ENCODE measurements around the gene AFF1.

Gene AFF1

DNA sequence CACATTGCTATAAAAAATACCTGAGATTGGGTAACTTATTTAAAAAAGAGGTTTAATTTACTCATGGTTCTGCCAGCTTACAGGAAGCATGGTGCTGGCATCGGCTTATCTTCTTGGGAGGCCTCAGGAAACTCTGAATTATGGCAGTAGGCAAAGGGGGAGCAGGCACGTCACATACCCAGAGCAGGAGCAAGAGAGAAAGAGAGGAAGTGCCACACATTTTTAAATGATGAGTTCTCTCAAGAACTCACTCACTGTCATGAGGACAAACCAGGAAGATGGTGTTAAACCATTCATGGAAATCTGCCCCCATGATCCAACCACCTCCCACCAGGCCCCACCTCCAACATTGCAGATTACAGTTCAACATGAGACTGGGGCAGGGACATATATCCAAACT lies 10.0 kb upstream of the AFF1 start:
- DNase-seq, result no peak

DNA sequence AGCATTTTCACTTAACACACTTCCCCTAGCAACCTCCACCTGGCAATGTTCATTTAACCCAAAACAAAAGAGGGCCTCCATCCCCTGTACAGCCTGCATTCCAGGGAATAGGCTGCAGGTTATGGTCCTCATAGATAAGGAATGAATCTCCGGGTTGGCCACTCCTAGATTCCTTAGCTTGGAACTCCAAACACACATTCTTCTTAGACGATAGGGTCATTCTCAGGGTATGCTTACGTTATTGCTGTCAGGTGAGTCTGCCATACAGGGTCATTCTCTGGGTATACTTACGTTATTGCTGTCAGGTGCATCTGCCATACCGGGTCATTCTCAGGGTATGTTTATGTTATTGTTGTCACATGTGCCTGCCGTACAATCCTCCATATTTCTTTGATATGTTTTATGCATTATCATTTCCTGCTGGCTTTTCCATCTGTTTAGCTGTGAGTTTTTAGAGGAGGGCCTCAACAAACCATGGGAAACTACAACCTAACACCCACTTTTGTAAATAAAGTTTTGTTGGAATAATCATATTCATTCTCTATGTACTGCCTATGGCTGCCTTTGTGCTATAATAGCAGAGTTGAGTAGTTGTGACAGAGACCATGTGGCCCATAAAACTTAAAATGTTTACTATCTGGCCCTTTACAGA lies 8.2 kb upstream of the AFF1 start:
- DNase-seq, result no peak

DNA sequence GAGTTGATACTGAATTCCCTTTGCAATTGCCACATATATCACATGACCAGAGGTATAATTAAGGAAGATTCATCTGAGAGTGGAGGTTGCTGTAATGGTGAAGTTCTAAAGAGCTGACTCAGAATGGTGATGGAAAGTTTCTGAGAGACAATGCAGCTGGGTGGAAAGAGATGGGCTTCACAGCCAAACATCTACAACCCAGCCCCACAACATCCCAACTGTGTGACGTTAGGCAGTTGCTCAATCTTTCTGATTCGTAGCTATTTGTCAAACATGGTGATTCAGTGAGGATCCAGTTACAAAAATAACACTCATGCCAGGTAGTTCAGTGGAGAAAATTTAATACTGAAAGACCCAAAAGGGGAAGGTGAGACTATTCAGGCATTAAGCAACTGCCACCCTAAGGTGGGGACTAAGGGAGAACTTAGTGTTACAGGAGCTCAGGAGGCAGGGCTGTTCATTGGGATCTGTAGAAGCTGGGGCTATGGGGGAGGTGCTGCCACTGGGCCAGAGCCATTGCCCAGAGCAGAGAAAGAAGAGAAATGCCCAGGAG lies 6.9 kb upstream of the AFF1 start:
- DNase-seq, result peak in 1 of 2 donors; percentile 5

DNA sequence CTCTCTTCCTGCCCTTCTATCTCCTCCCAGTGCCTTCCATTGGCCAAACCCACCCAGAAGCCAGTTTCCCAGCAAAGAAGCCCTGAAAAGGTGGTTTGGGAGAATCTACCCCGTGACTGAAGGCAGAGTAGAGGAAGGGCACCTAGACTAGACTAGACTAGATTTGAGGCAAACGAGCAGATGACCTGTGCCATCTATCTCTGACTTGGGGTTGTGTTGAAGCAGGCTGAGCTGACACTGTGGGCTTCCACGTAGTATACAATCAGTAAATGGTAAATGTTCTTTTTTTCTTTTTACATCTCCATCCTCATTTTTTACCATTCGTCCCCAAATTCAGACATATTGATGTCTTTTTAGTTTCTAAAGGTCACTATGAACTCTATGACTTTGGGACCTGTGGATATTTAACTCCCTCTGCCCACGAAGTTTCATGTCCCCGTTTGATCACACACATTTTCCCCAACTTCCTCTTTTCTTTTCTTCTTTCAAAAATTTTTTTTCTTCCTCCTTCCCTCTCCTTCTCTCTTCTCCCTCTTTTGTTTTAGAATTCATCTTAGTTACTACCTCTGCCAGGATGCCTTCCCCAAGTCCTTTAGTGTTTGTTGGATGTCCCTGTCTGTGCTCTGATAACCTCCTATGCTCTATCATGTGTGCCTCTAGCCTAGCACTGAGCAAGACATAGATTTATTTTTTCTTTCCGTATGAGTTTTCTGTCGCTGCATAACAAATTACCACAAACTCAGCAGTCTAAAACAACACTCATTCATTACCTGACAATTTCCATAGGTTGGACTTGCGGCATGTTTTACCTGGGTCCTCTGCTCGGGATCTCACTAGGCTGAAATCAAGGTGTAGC lies 6.2 kb upstream of the AFF1 start:
- DNase-seq, result no peak

DNA sequence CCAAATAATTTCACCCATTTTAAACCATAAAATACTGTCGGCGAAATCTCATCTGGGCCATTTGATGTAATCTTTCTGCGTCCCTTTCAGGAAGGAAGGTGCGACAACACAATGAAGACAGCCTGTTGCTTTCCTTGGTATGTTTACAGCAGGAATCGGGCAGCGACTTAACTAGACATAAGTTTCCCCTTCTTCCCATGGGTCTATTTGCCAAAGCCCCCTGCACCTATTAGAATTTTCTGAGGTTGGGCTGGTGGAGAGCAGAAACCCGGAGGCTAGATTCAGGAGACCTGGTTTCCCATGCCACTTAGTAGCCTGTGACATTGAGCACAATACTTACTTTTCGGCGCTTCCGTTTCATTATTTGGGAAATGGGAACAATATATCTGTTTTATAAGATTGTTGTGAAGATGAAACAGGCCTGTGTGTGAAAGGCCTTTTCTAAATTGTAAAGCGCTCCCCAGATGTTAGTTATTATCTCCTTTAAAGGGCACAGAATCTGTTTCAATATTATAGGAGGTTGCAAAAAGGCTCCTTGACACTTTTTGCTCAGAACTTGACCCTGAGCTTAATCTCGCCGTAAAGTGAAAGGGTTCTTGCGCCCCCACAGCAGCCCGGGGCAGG lies 552 bp upstream of the AFF1 start:
- DNase-seq, result no peak

DNA sequence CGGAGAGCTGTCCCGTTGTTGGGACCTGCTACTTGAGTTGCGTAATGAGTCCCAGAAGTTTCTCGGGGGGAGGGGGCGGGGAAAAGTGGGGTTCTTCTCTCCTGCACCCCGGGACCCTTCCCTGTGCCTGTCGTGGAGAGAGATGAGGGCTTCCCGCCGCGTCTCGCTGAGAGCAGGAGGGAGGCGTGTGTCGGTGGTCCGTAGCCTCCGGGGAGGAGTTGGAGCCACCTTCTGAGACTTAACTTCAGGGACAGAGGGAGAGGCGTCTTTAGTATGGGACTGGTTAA lies 698 bp downstream of the AFF1 start:
- peak in 1 of 2 donors; percentile 29 for DNase-seq

DNA sequence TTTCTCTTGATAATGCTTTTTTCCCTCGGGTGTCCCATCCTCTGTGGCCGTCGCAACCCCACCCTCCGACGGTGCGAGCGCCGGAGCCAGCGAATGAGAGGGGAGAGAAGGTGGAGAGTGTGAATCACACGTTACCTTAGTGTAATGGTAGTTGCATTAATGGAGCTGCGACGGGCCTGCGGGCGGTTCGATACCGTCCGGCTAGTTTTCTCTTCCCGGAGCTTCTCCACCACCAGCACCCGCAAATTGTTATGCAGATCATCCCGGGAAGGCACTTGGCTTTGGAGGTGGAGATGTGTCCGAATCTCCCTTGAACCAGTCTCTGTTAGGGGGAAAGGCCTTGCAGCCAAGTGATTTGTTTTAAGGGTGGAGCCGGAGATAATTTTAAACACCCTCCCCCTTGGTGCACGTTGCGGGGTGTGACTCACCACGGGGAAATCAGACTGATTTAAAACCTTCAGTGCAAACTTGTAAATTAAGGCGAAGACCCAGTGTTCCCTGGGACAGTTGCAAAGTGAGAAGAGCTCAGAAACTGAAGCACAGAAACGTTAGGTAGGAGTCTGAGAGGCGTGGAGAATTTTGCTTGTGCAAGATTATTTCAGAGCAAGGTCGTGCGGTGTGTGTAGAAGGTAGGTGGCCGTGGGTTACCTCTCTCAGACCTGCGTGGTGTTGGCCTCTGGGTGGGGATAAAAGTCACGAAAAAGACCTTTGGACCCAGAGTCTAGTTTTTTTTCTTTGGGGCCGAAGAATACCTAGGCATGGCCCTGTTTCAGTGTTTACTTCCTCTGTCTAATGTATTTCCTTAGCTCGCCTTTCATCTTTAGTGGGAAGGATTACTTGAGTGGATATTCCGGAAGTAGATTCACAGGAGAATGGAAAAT lies 1.3 kb downstream of the AFF1 start:
- DNase-seq, result peak; percentile 75 to 80

DNA sequence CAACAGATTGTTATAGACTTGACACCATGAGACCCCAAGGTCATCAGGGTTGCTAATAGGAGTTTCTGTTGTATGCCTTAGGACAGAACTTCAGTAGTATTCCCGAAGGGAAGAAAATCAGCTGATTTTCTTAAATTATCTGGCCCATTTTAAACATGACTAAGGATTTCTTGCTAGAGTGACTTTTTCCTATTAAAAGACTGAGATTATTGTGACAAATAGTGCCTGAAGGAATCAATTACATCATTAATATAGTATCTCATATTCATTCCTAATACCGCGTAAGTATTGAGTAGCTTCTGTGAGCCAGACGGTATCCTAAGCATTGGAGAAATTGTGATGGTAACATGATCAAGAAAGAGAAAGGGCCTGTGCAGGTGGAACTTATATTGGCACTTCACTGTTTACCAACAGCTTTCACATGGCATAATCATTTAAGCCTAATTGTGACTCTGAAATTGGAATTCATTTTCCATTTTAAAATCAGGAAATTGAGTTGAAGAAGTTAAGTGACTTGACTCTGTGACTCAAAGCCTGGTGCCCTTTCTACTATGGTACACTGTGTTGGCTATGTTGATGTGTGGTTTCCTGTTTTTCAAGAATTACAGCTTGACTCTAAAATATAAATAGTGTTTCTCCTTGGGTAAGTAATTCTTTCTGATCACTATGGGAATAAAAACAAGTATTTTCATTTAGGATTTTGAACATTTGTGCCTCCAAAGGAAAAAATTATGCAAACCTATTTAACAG lies 4.1 kb downstream of the AFF1 start:
- peak in 1 of 2 donors; percentile 19 for DNase-seq

DNA sequence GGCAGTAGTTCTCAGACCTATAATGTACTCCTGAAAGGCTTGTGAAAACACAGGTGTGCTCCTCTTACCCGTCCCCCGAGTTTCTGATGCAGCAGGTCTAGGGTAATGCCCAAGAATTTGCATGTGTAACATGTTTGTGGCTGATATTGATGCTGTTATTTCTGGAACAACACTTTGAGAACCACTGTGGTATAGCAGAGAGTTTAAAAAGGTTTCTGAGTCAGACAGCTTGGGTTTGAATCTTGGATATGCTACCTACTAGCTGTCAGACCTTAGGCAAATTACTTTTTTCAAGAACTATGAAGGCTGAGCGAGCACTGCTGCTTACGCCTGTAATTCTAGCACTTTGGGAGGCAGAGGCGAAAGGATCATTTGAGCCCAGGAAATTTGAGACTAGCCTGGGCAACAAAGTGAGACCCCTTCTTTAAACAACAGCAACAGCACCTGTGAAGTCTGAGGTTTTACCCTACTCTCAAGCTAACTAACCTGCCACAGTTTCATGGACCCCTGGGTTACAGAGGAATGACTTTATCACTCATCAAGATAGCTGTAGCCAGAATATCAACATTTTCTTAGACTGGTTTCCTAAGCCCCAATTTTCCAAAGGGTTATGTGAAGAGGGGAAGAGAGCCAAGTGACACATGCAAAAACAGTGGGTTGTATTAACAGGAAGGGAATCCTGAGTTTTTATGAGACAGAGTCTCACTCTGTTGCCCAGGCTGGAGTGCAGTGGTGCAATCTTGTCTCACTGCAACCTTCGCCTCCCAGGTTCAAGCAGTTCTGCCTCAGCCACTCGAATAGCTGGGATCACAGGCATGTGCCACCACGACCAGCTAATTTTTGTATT lies 5.1 kb downstream of the AFF1 start:
- no peak for DNase-seq

DNA sequence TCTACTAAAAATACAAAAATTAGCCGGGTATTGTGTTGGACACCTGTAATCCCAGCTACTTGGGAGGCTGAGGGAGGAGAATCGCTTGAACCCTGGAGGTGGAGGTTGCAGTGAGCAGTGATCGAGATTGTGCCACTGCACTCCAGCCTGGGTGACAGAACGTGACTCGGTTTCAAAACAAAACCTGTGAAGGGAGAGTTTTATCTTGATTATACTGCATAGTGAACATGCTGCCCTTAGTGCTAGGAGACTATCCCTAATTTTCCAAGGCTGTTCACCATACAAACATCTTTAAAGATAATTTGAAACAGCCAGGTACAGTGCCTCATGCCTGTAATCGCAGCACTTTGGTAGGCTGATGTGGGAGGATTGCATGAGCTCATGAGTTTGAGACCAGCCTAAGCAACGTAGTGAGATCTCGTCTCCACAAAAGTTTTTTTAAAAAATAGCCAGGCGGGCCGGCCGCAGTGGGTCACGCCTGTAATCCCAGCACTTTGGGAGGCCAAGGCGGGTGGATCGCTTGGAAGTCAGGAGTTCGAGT lies 6.2 kb downstream of the AFF1 start:
- no peak for DNase-seq

DNA sequence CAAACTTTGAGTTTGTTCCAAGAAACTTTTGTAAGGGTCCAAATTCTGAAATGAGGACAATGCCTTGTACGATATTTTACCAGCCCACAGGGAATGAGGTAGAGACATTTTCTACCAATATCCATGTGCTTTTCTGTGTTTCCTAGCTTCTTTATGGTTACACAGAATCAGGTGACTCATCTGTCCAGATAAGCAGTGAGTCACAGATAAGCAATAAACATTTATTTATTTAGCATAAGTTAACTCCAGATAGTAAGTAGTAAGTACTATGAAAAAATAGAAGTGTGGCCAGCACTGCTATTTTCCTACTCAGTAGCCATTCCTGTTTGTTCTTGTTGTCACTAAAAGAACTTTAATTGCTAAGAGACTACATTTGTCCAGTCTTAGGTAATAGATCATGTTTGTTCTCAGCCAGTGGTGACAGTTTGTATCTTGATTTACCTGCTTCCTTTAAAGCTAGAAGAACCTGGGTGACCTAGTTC lies 7.4 kb downstream of the AFF1 start:
- DNase-seq, result no peak

DNA sequence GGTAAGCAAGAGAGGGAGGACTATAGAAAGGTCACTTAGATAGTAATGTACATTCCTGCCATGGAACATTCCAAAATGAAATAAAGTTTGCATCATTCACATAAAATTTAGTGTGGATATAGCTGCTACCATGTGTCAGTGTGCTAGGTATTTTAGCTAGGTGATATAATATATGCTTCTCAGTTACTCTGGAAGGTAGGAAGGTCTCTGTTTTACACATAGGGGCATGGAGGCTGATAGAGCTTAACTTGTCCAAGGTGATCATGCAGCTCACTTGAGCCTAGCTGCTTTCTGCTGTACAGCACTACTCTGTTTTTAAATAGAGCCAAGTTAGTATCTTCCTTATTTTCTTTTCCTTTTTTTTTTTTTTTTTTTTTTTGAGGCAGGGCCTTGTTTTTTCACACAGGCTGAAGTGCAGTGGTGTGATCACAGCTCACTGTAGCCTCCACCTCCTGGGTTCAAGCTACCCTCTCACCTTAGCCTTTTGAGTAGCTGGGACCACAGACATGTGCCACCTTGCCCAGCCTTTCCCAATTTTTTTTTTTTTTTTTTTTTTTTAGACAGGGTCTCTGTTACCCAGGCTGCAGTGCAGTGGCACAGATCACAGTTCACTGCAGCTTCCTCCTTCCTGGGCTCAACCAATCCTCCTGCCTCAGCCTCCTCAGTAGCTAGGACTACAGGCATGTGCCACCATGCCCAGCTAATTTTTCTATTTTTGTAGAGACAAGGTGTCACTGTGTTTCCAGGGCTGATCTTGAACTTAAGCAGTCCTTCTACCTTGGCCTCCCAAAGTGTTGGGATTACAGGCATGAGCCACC lies 10.4 kb downstream of the AFF1 start:
- no peak for DNase-seq

DNA sequence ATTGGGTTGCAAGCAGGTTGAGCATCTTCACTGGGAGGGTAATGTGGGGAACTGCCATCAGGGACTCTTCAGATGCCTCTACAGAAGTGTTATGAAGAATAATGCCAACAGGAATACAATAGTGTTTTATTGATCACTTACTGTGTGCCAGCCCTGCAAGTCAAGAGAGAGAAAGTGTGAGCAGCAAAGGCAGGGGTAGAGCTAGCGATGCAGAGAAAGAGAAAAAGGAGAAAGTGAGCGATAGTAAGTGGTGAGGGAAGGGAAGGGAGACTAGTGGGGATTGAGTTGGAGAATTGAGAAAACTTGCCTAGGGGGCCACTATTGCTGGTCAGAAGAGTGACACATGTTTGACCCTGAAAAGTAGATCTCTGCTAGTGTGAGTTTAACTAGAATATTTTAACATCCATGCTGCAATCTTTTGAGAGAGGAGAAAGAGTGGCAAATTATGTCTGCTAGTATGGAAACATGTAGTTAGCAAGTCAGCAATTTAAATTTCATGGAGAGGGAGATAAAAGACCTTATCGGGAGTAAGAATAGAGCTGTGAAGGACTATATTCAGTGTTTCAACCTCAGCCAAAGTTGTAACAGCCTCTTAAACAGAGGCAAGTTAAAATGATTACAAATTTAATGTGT lies 12.2 kb downstream of the AFF1 start:
- DNase-seq, result no peak

DNA sequence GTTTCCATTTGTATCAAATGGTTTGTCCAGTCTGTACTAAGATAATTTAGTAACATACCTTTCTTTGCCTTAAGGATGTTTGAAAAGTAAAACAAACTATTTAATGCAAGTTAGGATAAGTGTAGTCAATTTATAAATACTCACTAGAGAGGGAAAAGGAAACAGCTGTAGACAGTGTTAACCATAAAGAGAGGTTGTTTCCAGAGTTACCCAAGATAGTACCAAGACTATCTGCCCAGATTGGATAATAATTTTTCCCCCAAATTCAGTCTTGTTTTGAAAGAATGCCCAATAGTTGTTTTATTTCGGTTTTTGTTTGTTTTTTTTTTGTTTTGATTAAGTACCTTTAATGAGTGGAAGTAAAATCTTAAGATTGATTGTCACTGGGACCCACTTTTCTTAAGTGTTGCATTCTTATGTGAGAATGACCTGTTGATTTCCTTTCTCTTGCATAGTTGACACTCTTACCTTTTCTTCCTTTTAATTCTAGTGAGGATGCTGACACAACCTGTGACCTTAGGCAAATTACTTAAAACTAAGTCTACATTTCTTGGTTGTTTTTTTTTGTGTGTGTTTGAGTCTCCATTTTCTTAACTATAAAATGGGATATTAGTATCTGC lies 12.8 kb downstream of the AFF1 start:
- no peak for DNase-seq

DNA sequence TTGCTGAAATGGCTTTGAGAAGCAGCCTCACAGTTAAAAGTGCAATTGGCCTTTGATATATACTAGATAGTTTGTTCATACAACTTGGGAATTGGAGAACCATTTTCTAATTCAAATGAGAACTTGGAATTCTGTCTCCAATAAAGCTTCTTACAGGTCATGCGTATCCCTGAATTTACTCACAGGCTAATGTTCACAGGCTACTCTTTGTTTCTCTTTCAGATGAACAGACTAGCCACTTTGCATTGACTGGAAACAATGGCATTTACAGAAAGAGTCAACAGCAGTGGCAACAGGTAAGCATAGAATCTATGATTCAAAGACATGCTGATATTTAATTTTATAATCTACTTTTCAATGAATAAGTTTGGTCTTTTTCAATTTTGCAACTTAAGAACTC lies 13.5 kb downstream of the AFF1 start:
- DNase-seq, result no peak

DNA sequence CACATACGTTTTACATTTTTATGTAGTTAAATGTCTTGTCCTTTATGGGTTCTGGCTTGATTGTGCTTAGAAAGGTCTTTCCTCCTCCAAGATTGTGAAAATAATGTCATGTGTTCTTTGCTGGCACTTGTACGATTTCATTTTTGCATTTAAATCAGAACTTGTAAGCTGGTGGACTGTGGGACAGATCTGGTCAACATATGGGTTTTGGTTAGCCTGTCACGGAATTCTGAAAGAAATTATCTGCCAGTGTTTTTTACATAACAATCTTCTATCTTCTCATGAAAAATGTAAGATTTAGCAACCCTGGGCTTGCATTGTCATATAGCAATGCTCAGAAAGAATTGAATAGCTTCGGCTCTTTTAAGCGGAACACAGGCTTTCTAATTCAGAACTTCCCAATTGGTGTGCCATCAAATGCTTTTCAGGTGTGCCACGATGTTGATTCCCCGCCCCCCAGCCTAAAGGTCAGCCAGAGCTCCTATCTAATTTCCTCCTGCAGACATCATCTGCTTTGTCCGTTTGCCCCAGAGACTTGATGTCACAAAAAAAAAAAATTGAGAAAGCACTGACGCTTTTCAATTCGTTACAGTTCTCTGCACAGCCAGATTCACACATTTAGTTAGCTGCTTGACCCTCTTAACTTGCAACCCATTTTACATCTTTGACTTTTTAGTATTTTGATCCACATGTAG lies 16.2 kb downstream of the AFF1 start:
- DNase-seq, result no peak

DNA sequence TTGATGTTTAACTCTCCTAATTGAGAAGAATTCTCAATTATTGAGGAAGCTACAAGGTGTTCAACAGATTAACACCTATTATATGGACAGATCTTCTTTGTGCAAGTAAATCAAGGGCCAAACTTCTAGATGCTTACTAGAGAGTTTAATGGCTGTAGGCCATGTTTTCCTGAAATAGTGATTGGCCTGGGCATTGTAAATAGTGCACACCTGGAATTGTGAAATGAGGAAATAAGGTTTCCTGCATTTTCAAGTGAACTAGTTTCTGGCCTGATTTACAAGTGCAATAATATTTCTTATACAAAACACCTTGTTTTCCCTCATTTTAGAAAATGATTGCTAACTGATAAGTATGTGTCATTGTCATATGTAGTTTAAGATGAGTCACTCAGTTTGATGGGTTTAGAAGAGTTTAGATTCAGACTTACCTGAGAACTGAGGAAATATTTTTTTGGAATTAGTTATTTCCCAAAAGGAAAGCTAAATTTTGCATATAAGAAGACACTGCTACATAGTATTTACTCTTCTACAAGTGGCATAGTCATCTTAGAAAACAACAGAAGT lies 21.2 kb downstream of the AFF1 start:
- no peak for DNase-seq

DNA sequence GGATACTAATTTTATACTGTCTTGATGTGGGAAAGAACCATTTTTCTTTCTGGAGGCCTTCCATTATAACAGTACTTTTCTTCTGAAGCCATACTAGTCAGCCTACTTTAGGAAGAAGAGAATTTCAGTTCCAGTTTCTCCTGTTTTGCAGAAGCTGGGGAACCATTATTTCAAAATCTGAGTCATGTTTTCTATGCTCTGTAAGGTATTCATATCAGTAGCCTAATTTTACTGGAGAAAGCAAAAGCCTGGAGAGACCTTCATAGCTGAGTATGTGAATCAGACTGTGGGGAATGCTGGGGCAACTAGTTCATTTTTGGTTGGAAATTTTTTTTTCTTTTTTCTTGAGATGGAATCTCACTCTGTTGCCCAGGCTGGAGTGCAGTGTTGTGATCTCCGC lies 22.4 kb downstream of the AFF1 start:
- no peak for DNase-seq
